ELR (cell line): Measurements from ENCODE around the gene TMCO1.
"Not testable (repeated sequence)": the region's sequence is repeated elsewhere in the genome, so short reads cannot be mapped to it uniquely, and the experiment has no call there.

Source experiments
- DNase-seq: peaks from one replicate; pipeline ENCODE4 v3.0.0-alpha.2; 2015; ENCODE audit warnings: low read depth

The TMCO1 gene

GRCh38 chr1:165768513-165769394, at the start of gene TMCO1:
TMCO1 (minus strand) TSS chr1:165768868; CDS start chr1:165768751, 117 bp downstream.
- peak; percentile 100 for DNase-seq

- DNase-seq: no peak
Measured at GRCh38 chr1:165816826-165817497, 48.3 kb upstream of the TMCO1 start.

- DNase-seq: no peak
Measured at GRCh38 chr1:165816157-165816556, 47.5 kb upstream of the TMCO1 start.

- peak; percentile 74 for DNase-seq
Measured at GRCh38 chr1:165815725-165816124, 47.1 kb upstream of the TMCO1 start.

- no peak for DNase-seq
Measured at GRCh38 chr1:165807613-165808012, 38.9 kb upstream of the TMCO1 start.

- not testable (repeated sequence) for DNase-seq
Measured at GRCh38 chr1:165804513-165804912, 35.8 kb upstream of the TMCO1 start.

GRCh38 chr1:165799387-165799786, 30.7 kb upstream of the TMCO1 start:
- DNase-seq: no peak

- no peak for DNase-seq
Measured at GRCh38 chr1:165795894-165796293, 27.2 kb upstream of the TMCO1 start.

GRCh38 chr1:165793951-165794350, 25.3 kb upstream of the TMCO1 start:
- DNase-seq: peak; percentile 35

GRCh38 chr1:165787741-165788140, 19.1 kb upstream of the TMCO1 start:
- DNase-seq: no peak

- DNase-seq: not testable (repeated sequence)
Measured at GRCh38 chr1:165783519-165783918, 14.9 kb upstream of the TMCO1 start.

GRCh38 chr1:165778197-165778596, 9.5 kb upstream of the TMCO1 start:
- DNase-seq: not testable (repeated sequence)

- peak; percentile 95 for DNase-seq
Measured at GRCh38 chr1:165773324-165773965, 4.8 kb upstream of the TMCO1 start.

GRCh38 chr1:165772739-165773138, 4.1 kb upstream of the TMCO1 start:
- no peak for DNase-seq

- no peak for DNase-seq
Measured at GRCh38 chr1:165764277-165764676, 4.4 kb downstream of the TMCO1 start.

- peak; percentile 8 for DNase-seq
Measured at GRCh38 chr1:165763442-165763841, 5.2 kb downstream of the TMCO1 start.

GRCh38 chr1:165762725-165763124, 5.9 kb downstream of the TMCO1 start:
- DNase-seq: no peak

GRCh38 chr1:165759095-165759494, 9.6 kb downstream of the TMCO1 start:
- no peak for DNase-seq

GRCh38 chr1:165755393-165756010, 13.2 kb downstream of the TMCO1 start:
- no peak for DNase-seq

- no peak for DNase-seq
Measured at GRCh38 chr1:165753934-165754333, 14.7 kb downstream of the TMCO1 start.

GRCh38 chr1:165748550-165748949, 20.1 kb downstream of the TMCO1 start:
- DNase-seq: no peak
